Stimulated activated naive B cell treated with anti-CD40 and anti-IgM and Interleukin-4, amounts not matched to agents 10 μg/mL and 1 μg/mL and 100 μg/mL, for 72 hours (primary cell): ENCODE measurements around the gene CNTD1.
"Not testable (repeated sequence)": the region's sequence is repeated elsewhere in the genome, so short reads cannot be mapped to it uniquely, and the experiment has no call there.

Source experiments
- ATAC-seq, 2 donors: fragments of 150-1000 bp; cut with Tn5 transposase; replicated peaks; 2 replicates each; pipeline ENCODE4 v1.10.0; 2021; ENCODE audit warnings: moderate library complexity in 1 of 2
- DNase-seq: peaks from one replicate; pipeline ENCODE4 v3.0.0; 2021
- H3K27ac Mint-ChIP-seq: one replicate; pipeline ENCODE4 v1.8.0; 2022; ENCODE audit warnings: mild to moderate bottlenecking, mixed read lengths
- H3K27me3 Mint-ChIP-seq, 2 donors: one replicate each; pipeline ENCODE4 v1.8.0; 2022; ENCODE audit warnings: mixed read lengths in 2 of 2
- H3K36me3 Mint-ChIP-seq, 2 donors: one replicate each; pipeline ENCODE4 v1.8.0; 2022; ENCODE audit warnings: mixed read lengths in 2 of 2, mild to moderate bottlenecking in 1 of 2
- H3K4me1 Mint-ChIP-seq, 2 donors: one replicate each; pipeline ENCODE4 v1.8.0; 2022; ENCODE audit warnings: mixed read lengths in 2 of 2, mild to moderate bottlenecking in 1 of 2
- H3K4me3 Mint-ChIP-seq, 2 donors: one replicate each; pipeline ENCODE4 v1.8.0; 2022; ENCODE audit warnings: mild to moderate bottlenecking in 2 of 2, mixed read lengths in 2 of 2, moderate library complexity in 1 of 2
- H3K9me3 Mint-ChIP-seq, 2 donors: one replicate each; pipeline ENCODE4 v1.8.0; 2022; ENCODE audit warnings: mixed read lengths in 2 of 2, mild to moderate bottlenecking in 1 of 2

Gene CNTD1

DNA sequence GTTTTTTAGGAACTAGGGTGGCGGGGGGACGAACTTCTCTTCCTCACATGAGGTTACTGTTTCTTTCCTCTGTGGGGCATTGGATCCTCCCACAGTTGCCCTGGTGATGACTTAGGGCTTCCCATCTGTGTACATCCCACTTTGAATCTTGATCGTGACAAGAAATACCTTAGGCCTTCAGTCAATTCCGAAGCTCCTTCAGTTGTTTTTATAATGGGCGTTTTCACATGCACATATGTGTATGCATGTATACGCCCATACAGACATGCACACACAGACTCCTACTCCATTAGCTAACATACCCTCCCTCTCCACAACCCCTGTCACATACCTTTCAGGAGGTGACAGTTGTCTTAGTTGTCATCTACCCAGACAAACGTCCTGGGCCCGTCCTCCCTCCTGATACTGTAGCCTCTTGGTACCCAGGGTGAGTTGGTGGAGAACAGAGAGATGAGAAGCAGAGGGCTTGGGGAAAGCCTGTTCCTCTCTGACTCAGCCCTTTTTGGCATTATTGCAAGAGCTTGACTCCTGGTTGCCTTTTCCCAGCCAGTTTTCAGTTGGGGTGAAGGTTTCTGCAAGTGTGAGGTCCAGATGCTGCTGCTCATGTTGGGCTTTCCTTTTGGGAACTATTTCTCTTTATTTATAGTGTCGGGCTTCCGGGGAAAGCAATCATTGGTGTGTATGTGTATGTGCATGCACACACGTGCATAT lies 43.5 kb downstream of the CNTD1 start:
- Mint-ChIP-seq H3K27ac (no peak overlapping the region), H3K27me3 (no peaks in the 10 kb centered on the region), H3K4me1 (peaks cover 20 to 43% of the 10 kb centered on the region in 2 donors), H3K9me3 (no peaks in the 10 kb centered on the region), H3K36me3 (peaks cover 53 to 56% of the 10 kb centered on the region in 2 donors), H3K4me3 (no peak overlapping the region)
- ATAC-seq (no peak), DNase-seq (no peak)

DNA sequence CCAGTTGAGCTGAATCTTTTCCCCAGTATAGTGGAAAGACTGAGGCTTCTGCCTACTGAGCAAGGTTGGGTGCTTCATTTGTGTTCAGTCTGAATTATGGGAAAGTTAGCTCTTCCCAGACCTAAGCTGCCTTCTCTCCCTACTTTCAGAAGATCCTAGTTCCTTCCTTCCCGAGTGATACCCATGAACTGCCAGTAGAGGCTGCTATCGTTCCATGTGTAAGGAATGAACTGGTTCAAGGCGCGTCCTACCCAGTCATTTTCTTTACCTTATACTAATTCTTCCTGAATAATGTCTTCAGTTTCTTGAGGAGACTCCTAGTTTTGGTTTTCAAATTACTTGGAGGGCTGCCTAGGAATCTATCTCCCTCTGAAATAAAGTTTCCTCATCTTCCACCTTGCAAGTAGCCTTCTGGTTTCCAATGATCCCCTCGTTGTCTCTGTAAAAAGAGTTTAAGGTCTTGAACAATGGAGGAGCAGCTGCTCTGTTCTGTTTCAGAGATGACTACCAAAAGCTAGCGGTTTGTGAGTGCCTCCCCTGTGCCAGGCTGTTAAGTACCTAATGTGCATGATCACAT lies 44.8 kb downstream of the CNTD1 start:
- ATAC-seq: no peak
- H3K27me3 Mint-ChIP-seq: no peaks in the 10 kb centered on the region
- H3K4me3 Mint-ChIP-seq: no peak overlapping the region

DNA sequence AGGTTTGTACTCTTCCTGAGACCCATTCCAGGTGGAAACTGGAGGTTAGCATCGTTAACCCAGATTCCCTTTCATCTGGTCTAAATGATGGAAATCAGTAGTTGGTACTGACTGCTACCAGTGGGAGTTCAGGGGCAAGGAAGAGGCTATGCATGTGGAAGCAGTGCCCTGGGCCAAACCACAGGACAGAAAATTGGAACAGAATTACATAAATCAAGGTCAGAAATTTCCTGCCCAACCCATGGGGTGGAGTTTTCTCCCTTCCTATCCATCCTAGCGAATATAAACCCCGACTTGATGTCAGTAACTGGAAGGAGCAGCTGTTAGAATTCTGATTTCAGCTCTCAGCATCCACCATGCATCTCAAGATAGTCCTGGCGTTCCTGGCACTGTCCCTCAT lies 45.6 kb downstream of the CNTD1 start, which contains the start of gene AOC2:
TSS of gene AOC2 (plus strand) at position 310 of the 400 bp plus-strand sequence. CDS start at position 357, 47 bp downstream.
- Mint-ChIP-seq H3K4me3 (no peak within 1 kb of the TSS), H3K27ac (peak within 1 kb of the TSS; percentile 95), H3K4me1 (peaks cover 16 to 38% of the 10 kb centered on the region in 2 donors), H3K27me3 (no peaks in the 10 kb centered on the region), H3K36me3 (peaks cover 37 to 44% of the 10 kb centered on the region in 2 donors), H3K9me3 (no peaks in the 10 kb centered on the region)
- ATAC-seq (no peak), DNase-seq (no peak)

More for the DNA sequence above, 44.8 kb downstream of the CNTD1 start:
- no peak for DNase-seq
- H3K9me3 Mint-ChIP-seq: no peaks in the 10 kb centered on the region
- no peak overlapping the region for H3K27ac Mint-ChIP-seq
- H3K36me3 Mint-ChIP-seq: peaks cover 44 to 53% of the 10 kb centered on the region in 2 donors
- H3K4me1 Mint-ChIP-seq: peaks cover 16 to 43% of the 10 kb centered on the region in 2 donors

DNA sequence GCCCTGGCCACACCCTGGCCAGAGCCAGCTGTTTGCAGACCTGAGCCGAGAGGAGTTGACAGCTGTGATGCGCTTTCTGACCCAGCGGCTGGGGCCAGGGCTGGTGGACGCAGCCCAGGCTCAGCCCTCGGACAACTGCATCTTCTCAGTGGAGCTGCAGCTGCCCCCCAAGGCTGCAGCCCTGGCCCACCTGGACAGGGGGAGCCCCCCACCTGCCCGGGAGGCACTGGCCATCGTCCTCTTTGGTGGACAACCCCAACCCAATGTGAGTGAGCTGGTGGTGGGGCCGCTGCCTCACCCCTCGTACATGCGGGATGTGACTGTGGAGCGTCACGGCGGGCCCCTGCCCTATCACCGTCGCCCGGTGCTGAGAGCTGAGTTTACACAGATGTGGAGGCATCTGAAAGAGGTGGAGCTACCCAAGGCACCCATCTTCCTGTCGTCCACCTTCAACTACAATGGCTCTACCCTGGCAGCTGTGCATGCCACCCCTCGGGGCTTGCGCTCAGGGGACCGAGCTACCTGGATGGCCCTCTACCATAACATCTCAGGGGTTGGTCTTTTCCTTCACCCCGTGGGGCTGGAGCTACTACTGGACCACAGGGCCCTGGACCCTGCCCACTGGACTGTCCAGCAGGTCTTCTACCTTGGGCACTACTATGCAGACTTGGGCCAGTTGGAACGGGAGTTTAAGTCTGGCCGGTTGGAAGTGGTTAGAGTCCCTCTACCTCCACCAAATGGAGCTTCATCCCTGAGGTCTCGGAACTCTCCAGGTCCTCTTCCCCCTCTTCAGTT lies 46.3 kb downstream of the CNTD1 start:
- ATAC-seq (no peak), DNase-seq (no peak)
- Mint-ChIP-seq H3K4me3 (no peak overlapping the region), H3K9me3 (no peaks in the 10 kb centered on the region), H3K27me3 (no peaks in the 10 kb centered on the region), H3K27ac (peak overlapping the region; percentile 95), H3K36me3 (peaks cover 33 to 41% of the 10 kb centered on the region in 2 donors), H3K4me1 (peaks cover 16 to 38% of the 10 kb centered on the region in 2 donors)

DNA sequence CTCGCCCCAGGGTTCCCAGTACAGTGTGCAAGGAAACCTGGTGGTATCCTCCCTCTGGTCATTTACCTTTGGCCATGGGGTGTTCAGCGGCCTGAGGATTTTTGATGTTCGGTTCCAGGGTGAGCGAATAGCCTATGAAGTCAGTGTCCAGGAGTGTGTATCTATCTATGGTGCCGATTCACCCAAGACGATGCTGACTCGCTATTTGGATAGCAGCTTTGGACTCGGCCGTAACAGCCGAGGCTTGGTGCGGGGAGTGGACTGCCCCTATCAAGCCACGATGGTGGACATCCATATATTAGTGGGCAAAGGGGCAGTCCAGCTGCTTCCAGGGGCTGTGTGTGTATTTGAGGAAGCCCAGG lies 46.9 kb downstream of the CNTD1 start:
- ATAC-seq (peak in 1 of 2 donors; percentile 5), DNase-seq (no peak)
- Mint-ChIP-seq H3K4me1 (peaks cover 19 to 38% of the 10 kb centered on the region in 2 donors), H3K9me3 (no peaks in the 10 kb centered on the region), H3K36me3 (peaks cover 33 to 41% of the 10 kb centered on the region in 2 donors), H3K4me3 (peak overlapping the region in 1 of 2 donors; percentile 73), H3K27ac (peak overlapping the region; percentile 95), H3K27me3 (no peaks in the 10 kb centered on the region)

DNA sequence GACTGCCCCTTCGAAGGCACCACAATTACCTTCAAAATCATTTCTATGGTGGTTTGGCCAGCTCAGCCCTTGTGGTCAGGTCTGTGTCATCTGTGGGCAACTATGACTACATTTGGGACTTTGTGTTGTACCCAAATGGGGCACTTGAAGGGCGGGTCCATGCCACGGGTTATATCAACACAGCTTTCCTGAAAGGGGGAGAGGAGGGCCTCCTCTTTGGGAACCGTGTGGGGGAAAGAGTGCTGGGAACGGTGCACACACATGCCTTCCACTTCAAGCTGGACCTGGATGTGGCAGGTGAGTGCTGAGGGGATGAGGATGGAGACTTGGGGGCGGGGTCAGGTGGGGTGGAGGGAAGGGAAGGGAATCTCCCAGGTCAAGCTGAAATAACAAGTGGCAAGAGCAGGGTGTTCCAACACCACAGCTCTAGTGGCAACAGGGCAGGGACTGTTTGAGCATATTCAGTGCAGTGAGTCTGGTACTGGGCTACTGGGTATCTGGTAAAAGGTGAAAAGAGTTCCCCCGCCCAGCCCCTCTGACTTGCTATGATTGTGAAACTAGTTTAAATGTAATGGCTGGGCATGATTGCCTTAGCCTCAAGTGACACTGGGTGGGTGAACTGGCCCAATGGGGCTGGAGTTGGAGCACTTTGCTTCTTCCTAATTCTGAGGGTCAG lies 47.4 kb downstream of the CNTD1 start:
- Mint-ChIP-seq H3K27ac (peak overlapping the region; percentile 95), H3K36me3 (peaks cover 30 to 40% of the 10 kb centered on the region in 2 donors), H3K9me3 (no peaks in the 10 kb centered on the region), H3K4me3 (peak overlapping the region; percentile 64 to 73), H3K27me3 (no peaks in the 10 kb centered on the region), H3K4me1 (peaks cover 19 to 38% of the 10 kb centered on the region in 2 donors)
- DNase-seq (peak; percentile 45), ATAC-seq (peak; percentile 84 to 85)

DNA sequence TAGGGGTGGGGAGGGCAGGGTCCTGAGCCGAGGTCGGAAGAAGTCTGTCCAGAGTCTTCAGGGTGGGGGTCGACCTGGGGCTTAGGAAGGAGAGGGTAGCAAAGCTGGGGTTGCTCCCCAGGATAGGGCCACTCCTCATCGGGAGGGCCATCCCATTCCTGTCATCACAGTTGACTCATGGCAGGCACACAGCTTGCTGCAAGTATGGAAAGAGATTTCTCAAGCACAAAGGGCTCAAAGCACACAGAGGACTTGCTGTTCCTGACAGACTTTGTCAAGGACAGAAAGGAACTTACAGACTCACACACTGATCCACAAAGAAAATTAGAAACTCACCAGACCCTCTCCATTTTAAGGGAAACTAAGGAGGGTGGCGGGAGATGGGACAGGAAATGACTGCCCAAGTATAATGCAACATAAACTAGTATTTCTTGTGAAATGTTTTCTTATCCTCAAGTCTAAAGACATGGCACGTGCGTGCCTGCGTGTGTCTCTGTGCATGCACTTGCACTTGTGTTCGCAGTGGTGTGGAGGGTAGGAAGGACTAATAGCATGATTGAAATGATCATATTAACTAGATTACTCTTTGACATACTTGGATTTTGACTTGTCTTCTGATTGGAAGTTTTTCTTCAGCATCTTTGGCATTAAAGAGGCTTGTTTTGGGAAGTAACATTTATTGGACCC lies 48.1 kb downstream of the CNTD1 start:
- DNase-seq (no peak), ATAC-seq (no peak)
- no peaks in the 10 kb centered on the region for H3K27me3 Mint-ChIP-seq
- peaks cover 19 to 38% of the 10 kb centered on the region in 2 donors for H3K4me1 Mint-ChIP-seq
- no peak overlapping the region for H3K4me3 Mint-ChIP-seq
- H3K36me3 Mint-ChIP-seq: peaks cover 30 to 35% of the 10 kb centered on the region in 2 donors
- H3K27ac Mint-ChIP-seq: peak overlapping the region; percentile 95
- H3K9me3 Mint-ChIP-seq: no peaks in the 10 kb centered on the region

DNA sequence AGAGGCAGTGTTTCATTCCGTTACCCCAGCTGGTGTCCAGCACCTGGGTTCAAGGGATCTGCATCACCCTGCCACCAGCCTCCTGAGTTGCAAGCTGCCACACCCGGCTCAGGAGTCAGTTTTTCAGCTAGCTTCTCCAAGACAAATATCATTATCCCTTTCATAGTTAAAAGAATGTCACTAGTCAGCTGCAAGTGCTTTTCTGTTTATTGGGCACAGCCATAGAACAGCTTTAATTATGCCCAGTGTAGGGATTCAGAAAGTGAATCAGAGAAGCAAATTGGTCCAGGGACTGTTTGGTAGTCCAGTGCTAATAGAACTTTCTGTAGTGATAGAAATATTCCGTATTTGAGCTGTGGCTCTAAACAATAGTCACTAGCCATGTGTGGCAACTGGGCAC lies 49.4 kb downstream of the CNTD1 start:
- no peak overlapping the region for H3K27ac Mint-ChIP-seq
- H3K4me3 Mint-ChIP-seq: no peak overlapping the region
- H3K27me3 Mint-ChIP-seq: no peaks in the 10 kb centered on the region
- H3K36me3 Mint-ChIP-seq: peaks cover 24 to 30% of the 10 kb centered on the region in 2 donors
- H3K9me3 Mint-ChIP-seq: no peaks in the 10 kb centered on the region
- no peak for DNase-seq
- no peak for ATAC-seq
- peaks cover 19 to 33% of the 10 kb centered on the region in 2 donors for H3K4me1 Mint-ChIP-seq

DNA sequence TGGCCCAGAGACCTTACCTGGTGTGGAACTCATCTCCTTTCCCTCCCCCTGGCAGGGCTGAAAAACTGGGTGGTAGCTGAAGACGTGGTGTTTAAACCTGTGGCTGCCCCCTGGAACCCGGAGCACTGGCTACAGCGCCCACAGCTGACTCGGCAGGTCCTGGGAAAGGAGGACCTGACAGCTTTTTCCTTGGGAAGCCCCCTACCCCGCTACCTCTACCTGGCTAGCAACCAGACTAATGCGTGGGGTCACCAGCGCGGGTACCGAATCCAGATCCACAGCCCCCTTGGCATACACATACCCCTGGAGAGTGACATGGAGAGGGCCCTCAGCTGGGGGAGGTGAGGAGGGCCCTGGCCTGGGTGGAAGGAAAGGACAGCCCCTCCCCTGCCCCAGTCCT lies 50.4 kb downstream of the CNTD1 start:
- no peak overlapping the region for H3K27ac Mint-ChIP-seq
- H3K4me1 Mint-ChIP-seq: peaks cover 21 to 26% of the 10 kb centered on the region in 2 donors
- DNase-seq (no peak), ATAC-seq (no peak)
- no peak overlapping the region for H3K4me3 Mint-ChIP-seq
- no peaks in the 10 kb centered on the region for H3K27me3 Mint-ChIP-seq
- no peaks in the 10 kb centered on the region for H3K9me3 Mint-ChIP-seq
- H3K36me3 Mint-ChIP-seq: peaks cover 20 to 35% of the 10 kb centered on the region in 2 donors

DNA sequence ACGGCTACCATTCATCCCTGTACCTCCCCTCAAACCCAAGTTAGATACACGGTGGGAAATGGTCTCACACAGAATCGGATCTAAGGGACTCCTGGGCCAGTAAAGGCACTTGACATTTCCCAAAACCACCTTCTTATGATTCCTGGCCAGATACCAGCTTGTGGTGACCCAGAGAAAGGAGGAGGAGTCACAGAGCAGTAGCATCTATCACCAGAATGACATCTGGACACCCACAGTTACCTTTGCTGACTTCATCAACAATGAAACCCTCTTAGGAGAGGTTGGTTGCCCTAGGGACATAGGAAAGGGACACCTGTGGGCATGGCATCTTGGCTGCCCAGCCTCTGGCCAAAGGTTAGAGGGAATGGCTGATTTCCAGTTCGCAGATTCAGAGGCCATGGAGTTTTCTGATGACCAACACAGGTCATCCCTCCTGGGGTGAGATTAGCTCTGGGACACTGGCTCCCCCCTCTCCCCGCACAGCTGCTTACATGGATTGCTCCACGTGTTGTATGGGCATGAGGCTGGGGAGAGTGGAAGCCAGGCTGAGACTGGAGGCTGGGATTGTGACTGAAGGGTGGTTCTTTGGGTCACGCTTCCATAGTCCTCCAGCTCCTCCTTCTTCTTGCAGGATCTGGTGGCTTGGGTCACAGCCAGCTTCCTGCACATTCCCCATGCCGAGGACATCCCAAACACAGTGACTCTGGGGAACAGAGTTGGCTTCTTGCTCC lies 51.0 kb downstream of the CNTD1 start:
- peaks cover 21% of the 10 kb centered on the region in 2 donors for H3K4me1 Mint-ChIP-seq

DNA sequence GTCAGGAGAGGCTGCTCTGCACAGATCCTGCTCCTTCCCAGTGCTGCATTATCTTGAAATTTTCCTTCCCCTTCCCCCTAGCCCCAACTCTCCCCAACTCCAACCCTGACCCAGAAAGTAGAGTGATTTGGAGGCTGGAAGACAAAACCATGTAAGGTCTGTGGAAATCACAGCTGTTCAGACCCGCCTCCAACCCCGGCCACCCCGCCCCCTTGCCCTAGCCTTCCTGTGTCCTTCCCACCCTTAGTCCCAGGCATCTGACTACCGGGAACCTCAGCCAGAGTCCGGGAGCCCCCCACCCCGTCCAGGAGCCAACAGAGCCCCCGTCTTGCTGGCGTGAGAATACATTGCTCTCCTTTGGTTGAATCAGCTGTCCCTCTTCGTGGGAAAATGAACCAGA lies 52.3 kb downstream of the CNTD1 start, which contains the start of gene AOC3:
TSS of gene AOC3 (plus strand) at position 246 of the 400 bp plus-strand sequence. CDS start at position 391, 145 bp downstream.
- Mint-ChIP-seq H3K4me3 (no peak within 1 kb of the TSS), H3K27me3 (no peaks in the 10 kb centered on the region), H3K4me1 (peaks cover 8 to 11% of the 10 kb centered on the region in 2 donors), H3K9me3 (no peaks in the 10 kb centered on the region), H3K36me3 (peaks cover 8 to 29% of the 10 kb centered on the region in 2 donors), H3K27ac (no peak within 1 kb of the TSS)
- ATAC-seq (no peak), DNase-seq (no peak)

More for the DNA sequence above, 51.0 kb downstream of the CNTD1 start:
- peaks cover 19 to 36% of the 10 kb centered on the region in 2 donors for H3K36me3 Mint-ChIP-seq
- DNase-seq: no peak
- H3K9me3 Mint-ChIP-seq: no peaks in the 10 kb centered on the region
- no peak overlapping the region for H3K4me3 Mint-ChIP-seq
- no peaks in the 10 kb centered on the region for H3K27me3 Mint-ChIP-seq
- H3K27ac Mint-ChIP-seq: no peak overlapping the region
- ATAC-seq: no peak

DNA sequence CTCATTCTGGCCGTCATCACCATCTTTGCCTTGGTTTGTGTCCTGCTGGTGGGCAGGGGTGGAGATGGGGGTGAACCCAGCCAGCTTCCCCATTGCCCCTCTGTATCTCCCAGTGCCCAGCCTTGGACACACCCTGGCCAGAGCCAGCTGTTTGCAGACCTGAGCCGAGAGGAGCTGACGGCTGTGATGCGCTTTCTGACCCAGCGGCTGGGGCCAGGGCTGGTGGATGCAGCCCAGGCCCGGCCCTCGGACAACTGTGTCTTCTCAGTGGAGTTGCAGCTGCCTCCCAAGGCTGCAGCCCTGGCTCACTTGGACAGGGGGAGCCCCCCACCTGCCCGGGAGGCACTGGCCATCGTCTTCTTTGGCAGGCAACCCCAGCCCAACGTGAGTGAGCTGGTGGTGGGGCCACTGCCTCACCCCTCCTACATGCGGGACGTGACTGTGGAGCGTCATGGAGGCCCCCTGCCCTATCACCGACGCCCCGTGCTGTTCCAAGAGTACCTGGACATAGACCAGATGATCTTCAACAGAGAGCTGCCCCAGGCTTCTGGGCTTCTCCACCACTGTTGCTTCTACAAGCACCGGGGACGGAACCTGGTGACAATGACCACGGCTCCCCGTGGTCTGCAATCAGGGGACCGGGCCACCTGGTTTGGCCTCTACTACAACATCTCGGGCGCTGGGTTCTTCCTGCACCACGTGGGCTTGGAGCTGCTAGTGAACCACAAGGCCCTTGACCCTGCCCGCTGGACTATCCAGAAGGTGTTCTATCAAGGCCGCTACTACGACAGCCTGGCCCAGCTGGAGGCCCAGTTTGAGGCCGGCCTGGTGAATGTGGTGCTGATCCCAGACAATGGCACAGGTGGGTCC lies 52.9 kb downstream of the CNTD1 start:
- H3K36me3 Mint-ChIP-seq: peaks cover 8 to 24% of the 10 kb centered on the region in 2 donors
- not testable (repeated sequence) for H3K4me3 Mint-ChIP-seq, H3K27me3 Mint-ChIP-seq, DNase-seq, H3K27ac Mint-ChIP-seq, H3K9me3 Mint-ChIP-seq, ATAC-seq, H3K4me1 Mint-ChIP-seq
